ENCODE data around the gene KDM2B.

- TF ChIP-seq CTCF (optimal IDR thresholded peaks at IDR 0.05 in 1 of 3, IDR thresholded peaks at IDR 0.05 in 1 of 3, conservative IDR thresholded peaks at IDR 0.05 in 1 of 3; ENCODE audit: extremely low read depth in 1 of 3, insufficient read depth in 2 of 3, low read length in 3 of 3) (no peak), EZH2 (IDR thresholded peaks at IDR 0.05; ENCODE audit: low read length) (no peak)
These were observed 188.5 kb downstream of the KDM2B start for GRCh38 chr12:121392325-121392716.

All from keratinocyte (primary cell).